Activated T-cell treated with anti-CD3 and anti-CD28 coated beads, Interleukin-2, amount 50 U/mL, for 4 hours (primary cell): Measurements from ENCODE around the gene MINK1. TPM values are rescaled to one million over a fixed set of nuclear protein-coding genes. Genes with fewer than 3 reads are reported as not detected.
A peak's percentile ranks its signal among the peaks of the same experiment; 100 is the strongest.

Experiments used
- ATAC-seq, 2 donors: fragments of 200-7000 bp; cut with Tn5 transposase; one replicate each; pipeline ENCODE4 v1.10.0; 2021
- DNase-seq: peaks from one replicate; pipeline ENCODE4 v3.0.0-alpha.2; 2020
- H3K27me3 Mint-ChIP-seq: one replicate; pipeline ENCODE4 v1.8.0; 2021; ENCODE audit warnings: low read depth, mixed read lengths
- H3K36me3 Mint-ChIP-seq: one replicate; pipeline ENCODE4 v1.8.0; 2022; ENCODE audit warnings: mixed read lengths; ENCODE audit not compliant: insufficient read depth
- H3K4me1 Mint-ChIP-seq: one replicate; pipeline ENCODE4 v1.8.0; 2021; ENCODE audit warnings: low read depth, mixed read lengths
- H3K4me3 Mint-ChIP-seq: one replicate; pipeline ENCODE4 v1.8.0; 2021; ENCODE audit warnings: mild to moderate bottlenecking, moderate library complexity, mixed read lengths
- H3K9me3 Mint-ChIP-seq: one replicate; pipeline ENCODE4 v1.8.0; 2021; ENCODE audit warnings: mixed read lengths
- total RNA-seq, 3 donors: library from RNA; stranded (reverse); gene quantifications; one replicate each; pipeline ENCODE4 v1.2.1, GENCODE V29; 2021

MINK1 gene
- total RNA-seq, result 10 to 100 TPM; 43.3 to 51.5 (median 45.1) TPM

DNA sequence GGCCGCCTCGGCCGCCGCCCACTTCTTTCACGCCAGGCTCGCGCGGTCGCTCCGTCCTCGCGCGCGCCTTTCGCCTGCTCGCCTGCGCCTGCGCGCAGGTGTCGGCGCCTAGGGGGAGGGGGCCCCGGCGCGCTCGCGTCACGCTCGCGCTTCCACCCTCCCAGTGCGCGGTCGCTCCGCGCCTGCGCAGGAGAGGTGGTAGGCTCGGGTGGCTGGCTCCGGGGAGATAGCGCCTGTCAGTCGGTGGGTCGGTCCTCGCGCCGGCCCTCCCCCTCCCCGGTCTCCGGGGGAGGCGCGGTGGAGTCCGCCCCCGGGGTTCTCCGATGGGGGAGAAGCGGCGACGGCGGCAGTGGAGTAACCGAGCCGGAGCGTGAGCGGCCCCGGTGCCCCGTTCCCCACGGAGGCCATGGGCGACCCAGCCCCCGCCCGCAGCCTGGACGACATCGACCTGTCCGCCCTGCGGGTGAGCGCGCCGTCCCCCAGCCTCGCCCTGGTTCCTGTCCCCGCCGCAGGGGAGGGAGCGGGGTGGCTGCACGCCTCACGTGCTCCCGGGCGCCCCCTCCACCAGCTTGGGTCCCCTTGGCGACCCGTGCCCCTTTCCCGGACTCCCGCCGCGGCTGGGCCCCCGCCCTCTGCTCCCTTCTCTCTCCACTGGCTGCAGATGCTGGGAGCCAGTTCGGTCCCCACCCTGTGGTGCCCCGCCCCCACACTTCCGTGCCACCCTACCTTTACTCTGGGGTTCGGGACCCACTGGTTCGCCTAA, at the start of gene MINK1:
Gene MINK1, plus strand, starts transcription at position 163 of the 763 bp plus-strand sequence. Its CDS starts 244 bp downstream, at position 407.
- H3K4me1 Mint-ChIP-seq, result peaks cover 34% of the 10 kb centered on the region
- no peaks in the 10 kb centered on the region for H3K27me3 Mint-ChIP-seq
- no peaks in the 10 kb centered on the region for H3K9me3 Mint-ChIP-seq
- peak; percentile 95 to 97 for ATAC-seq
- peak within 1 kb of the TSS; percentile 94 for H3K4me3 Mint-ChIP-seq
- peaks cover 3% of the 10 kb centered on the region for H3K36me3 Mint-ChIP-seq
- peak; percentile 82 for DNase-seq

- DNase-seq (no peak), ATAC-seq (no peak)
- H3K27me3 Mint-ChIP-seq, result peaks cover 63% of the 10 kb centered on the region
- no peaks in the 10 kb centered on the region for H3K36me3 Mint-ChIP-seq
- H3K4me1 Mint-ChIP-seq, result peaks cover 17% of the 10 kb centered on the region
- no peaks in the 10 kb centered on the region for H3K9me3 Mint-ChIP-seq
- H3K4me3 Mint-ChIP-seq, result peak overlapping the region; percentile 41
Measured at GRCh38 chr17:4785311-4786105, 47.6 kb upstream of the MINK1 start.

DNA sequence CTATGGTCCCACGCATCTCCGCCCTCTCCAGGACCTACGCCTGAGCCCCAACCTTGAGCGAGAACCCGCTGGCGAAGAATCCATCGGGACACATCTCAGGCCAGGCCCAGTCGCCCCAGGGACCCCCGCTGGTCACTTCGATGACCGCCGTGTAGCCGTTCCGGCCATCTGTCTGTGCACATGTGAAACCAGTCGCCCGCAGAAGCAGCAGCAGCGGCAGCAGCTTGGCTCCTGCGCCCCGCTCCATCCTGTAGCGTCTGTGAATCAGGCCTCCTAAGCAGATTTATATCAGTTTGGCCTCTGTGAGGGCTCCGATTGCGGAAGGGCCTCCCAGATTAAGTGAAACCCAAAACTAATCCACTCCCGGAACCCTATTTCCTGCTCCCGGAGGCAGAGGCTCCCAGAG, 47.0 kb upstream of the MINK1 start, which contains the start of gene VMO1:
Gene VMO1, minus strand, starts transcription at position 259 of the 406 bp plus-strand sequence. Its CDS starts 12 bp downstream, at position 247.
- Mint-ChIP-seq H3K9me3 (no peaks in the 10 kb centered on the region), H3K36me3 (no peaks in the 10 kb centered on the region), H3K4me1 (peaks cover 22% of the 10 kb centered on the region), H3K4me3 (peak within 1 kb of the TSS; percentile 54), H3K27me3 (peaks cover 59% of the 10 kb centered on the region)
- no peak for DNase-seq
- no peak for ATAC-seq

DNA sequence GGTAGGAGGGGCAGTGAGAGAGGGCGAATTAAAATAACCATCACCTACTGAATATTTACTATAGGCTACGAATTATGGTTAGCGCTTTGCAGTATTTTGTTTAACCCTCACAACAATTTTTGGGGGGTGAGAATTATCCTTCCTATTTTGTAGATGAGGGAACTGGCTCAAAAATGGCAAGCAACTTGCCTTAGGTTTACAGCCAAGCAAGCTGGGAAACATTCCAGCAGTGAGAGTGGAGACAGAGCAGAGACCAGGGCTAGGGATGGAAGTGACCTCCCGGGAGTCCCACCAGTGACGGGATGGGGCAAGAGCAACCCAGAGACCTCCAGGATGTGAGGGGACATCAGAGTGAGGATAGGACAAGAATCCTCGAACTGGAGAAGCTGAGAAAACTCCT, 46.6 kb upstream of the MINK1 start:
- Mint-ChIP-seq H3K4me1 (peaks cover 24% of the 10 kb centered on the region), H3K36me3 (no peaks in the 10 kb centered on the region), H3K27me3 (peaks cover 57% of the 10 kb centered on the region), H3K9me3 (no peaks in the 10 kb centered on the region), H3K4me3 (peak overlapping the region; percentile 54)
- no peak for ATAC-seq
- DNase-seq, result no peak

- H3K4me3 Mint-ChIP-seq, result peak overlapping the region; percentile 14
- H3K27me3 Mint-ChIP-seq, result peaks cover 45% of the 10 kb centered on the region
- DNase-seq (no peak), ATAC-seq (no peak)
- H3K36me3 Mint-ChIP-seq, result no peaks in the 10 kb centered on the region
- peaks cover 24% of the 10 kb centered on the region for H3K4me1 Mint-ChIP-seq
- H3K9me3 Mint-ChIP-seq, result no peaks in the 10 kb centered on the region
Measured at GRCh38 chr17:4788159-4788806, 44.9 kb upstream of the MINK1 start.

GRCh38 chr17:4788807-4789700, 44.1 kb upstream of the MINK1 start, which contains the start of gene GLTPD2:
TSS of gene GLTPD2 (plus strand) at chr17:4788964. CDS start at chr17:4789012, 48 bp downstream.
- H3K4me1 Mint-ChIP-seq, result peaks cover 24% of the 10 kb centered on the region
- H3K9me3 Mint-ChIP-seq, result no peaks in the 10 kb centered on the region
- peaks cover 40% of the 10 kb centered on the region for H3K27me3 Mint-ChIP-seq
- DNase-seq, result no peak
- H3K36me3 Mint-ChIP-seq, result no peaks in the 10 kb centered on the region
- H3K4me3 Mint-ChIP-seq, result peak within 1 kb of the TSS; percentile 75
- no peak for ATAC-seq

GRCh38 chr17:4789701-4789950, 43.5 kb upstream of the MINK1 start:
- ATAC-seq (no peak), DNase-seq (no peak)
- Mint-ChIP-seq H3K9me3 (no peaks in the 10 kb centered on the region), H3K4me1 (peaks cover 23% of the 10 kb centered on the region), H3K4me3 (peak overlapping the region; percentile 75), H3K36me3 (no peaks in the 10 kb centered on the region), H3K27me3 (peaks cover 34% of the 10 kb centered on the region)

DNA sequence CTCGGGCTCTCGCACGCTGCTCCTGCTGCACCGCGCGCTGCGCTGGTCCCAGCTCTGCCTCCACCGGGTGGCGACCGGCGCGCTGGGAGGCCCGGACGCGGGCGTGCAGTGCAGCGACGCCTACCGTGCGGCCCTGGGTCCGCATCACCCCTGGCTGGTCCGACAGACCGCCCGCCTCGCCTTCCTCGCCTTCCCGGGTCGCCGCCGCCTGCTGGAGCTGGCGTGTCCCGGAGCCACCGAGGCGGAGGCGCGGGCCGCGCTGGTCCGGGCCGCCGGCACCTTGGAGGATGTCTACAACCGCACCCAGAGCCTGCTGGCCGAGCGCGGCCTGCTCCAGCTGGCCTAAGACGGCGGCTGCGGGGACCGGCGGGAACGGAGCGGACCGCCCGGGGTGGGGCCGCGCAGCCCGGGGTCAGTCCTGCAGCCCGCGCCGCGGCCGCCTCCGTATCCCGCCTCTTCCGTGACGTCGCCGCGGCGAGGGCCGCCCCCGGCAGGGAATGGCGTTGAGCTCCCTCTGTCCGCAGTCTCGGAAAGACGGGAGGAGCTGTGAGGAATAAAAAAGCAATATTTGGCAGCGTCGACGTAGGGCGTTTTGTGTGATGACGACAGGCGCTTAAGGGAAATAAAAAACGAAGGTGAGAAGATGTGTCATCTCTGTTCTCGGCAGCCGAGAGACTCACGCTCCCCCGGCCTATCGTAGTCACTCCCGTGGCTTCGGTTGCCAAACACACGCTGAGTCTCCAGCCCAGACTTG, 43.0 kb upstream of the MINK1 start:
- Mint-ChIP-seq H3K4me3 (peak overlapping the region; percentile 88), H3K9me3 (no peaks in the 10 kb centered on the region), H3K36me3 (no peaks in the 10 kb centered on the region), H3K4me1 (peaks cover 23% of the 10 kb centered on the region), H3K27me3 (peaks cover 30% of the 10 kb centered on the region)
- ATAC-seq (peak; percentile 88 to 91), DNase-seq (peak; percentile 70)

DNA sequence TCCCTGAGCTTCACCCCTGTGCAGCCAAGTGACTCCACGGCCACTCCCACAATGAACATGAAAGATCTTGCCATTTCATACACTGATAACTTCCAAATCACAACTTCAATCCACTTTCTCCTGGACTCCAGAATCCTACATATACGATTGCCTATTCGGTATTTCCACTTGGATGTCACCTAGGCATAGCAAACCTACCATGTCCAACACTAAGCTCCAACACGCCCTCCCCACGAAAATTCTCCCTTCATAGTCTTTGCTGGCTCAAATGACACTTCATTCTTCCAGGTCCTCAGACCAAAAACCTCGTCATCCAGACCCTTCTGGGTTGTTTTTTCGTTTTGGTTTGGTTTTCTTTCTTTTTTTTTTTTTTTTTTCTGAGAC, 42.4 kb upstream of the MINK1 start:
- Mint-ChIP-seq H3K9me3 (no peaks in the 10 kb centered on the region), H3K4me1 (peaks cover 19% of the 10 kb centered on the region), H3K27me3 (peaks cover 25% of the 10 kb centered on the region), H3K36me3 (no peaks in the 10 kb centered on the region), H3K4me3 (peak overlapping the region; percentile 88)
- DNase-seq, result no peak
- no peak for ATAC-seq

DNA sequence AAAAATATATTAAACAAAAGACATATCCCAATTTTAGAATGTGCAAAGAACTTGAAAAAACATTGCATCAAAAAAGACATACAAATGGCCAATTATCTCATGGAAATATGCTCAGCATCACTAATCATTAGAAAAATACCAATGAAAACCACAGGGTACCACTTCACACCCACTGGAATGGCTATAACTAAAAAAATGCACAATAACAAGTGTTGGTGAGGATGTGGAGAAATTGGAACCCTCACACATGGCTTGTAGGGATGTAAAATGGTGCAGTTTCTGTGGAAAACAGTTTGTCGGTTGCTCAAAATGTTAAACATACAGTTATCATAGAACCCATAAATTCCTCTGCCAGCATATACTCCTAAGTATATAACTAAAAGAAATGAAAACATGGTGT, 38.0 kb upstream of the MINK1 start:
- Mint-ChIP-seq H3K9me3 (no peaks in the 10 kb centered on the region), H3K4me3 (no peak overlapping the region), H3K27me3 (peaks cover 2% of the 10 kb centered on the region), H3K36me3 (peaks cover 13% of the 10 kb centered on the region), H3K4me1 (peaks cover 19% of the 10 kb centered on the region)
- no peak for ATAC-seq
- DNase-seq, result no peak

DNA sequence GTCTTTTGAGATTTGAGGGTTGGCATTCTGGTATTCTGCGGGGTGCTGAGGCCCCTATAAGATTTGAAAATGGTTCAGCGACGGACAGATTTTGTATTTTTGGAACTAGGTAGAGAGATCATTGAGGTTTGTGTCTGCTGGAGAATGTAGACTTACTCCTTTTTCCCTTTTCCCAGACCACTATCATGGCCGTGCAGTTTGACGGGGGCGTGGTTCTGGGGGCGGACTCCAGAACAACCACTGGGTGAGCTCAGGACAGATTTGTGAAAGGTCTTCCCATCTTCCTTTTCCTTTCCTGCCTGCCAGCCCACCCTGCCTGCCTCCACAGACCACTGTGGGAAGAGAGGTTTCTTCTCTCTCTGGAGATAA, 36.6 kb upstream of the MINK1 start:
- Mint-ChIP-seq H3K4me3 (peak overlapping the region; percentile 100), H3K27me3 (peaks cover 2% of the 10 kb centered on the region), H3K36me3 (peaks cover 13% of the 10 kb centered on the region), H3K4me1 (peaks cover 9% of the 10 kb centered on the region), H3K9me3 (no peaks in the 10 kb centered on the region)
- ATAC-seq, result peak; percentile 40 to 44
- DNase-seq, result no peak

DNA sequence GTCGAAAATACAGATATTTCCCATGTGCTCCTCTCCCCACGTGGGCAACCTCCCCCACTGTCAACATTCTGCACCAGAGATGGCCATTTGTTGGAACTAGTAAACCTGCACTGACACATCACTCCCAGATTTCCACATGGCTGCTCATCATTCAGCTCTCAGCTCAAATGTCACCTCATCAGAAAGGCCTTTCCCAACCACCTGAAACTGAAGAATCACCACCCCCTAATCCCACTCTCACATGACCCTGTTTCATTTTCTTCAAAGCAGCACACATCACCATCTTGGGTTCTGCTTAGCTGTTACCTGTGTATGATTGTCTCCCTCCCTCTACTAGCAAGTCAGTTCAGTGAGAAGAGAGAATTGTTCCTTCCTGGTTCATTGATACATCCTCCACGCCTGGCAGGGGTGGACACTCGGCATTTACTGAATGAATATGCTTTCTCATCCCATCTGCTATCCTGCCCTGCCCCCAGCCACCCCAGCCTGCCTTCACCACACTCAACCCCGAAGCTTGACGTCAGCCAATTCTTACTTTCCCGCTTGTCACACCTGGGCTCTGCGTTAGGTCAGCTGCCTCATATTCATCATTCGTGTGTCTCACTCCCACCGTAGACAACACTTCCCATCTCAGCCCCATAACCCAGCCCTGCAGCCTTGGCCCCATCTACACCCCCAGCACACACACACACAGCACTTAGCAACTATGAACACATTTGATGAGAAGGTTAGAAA, 32.5 kb upstream of the MINK1 start:
- peaks cover 13% of the 10 kb centered on the region for H3K36me3 Mint-ChIP-seq

GRCh38 chr17:4802228-4802627, 30.9 kb upstream of the MINK1 start, which contains the start of gene C17orf114:
TSS of gene C17orf114 (minus strand) at chr17:4802328.
- Mint-ChIP-seq H3K36me3 (peaks cover 10% of the 10 kb centered on the region), H3K4me1 (peaks cover 5% of the 10 kb centered on the region), H3K9me3 (no peaks in the 10 kb centered on the region), H3K4me3 (no peak within 1 kb of the TSS), H3K27me3 (no peaks in the 10 kb centered on the region)
- no peak for DNase-seq
- ATAC-seq, result no peak

More for the DNA sequence above, 32.5 kb upstream of the MINK1 start:
- H3K27me3 Mint-ChIP-seq, result no peaks in the 10 kb centered on the region
- H3K4me3 Mint-ChIP-seq, result no peak overlapping the region
- peaks cover 9% of the 10 kb centered on the region for H3K4me1 Mint-ChIP-seq
- no peak for ATAC-seq
- no peaks in the 10 kb centered on the region for H3K9me3 Mint-ChIP-seq
- DNase-seq, result no peak
